NCI-H524 treated with DMSO at 0.1 percent for 48 hours (cell line): ENCODE results near the gene CLK2.

Experiments
- DNase-seq: peaks from one replicate; lab custom pipeline; 2025; lab: John Stamatoyannopoulos, UW

The CLK2 gene

DNA sequence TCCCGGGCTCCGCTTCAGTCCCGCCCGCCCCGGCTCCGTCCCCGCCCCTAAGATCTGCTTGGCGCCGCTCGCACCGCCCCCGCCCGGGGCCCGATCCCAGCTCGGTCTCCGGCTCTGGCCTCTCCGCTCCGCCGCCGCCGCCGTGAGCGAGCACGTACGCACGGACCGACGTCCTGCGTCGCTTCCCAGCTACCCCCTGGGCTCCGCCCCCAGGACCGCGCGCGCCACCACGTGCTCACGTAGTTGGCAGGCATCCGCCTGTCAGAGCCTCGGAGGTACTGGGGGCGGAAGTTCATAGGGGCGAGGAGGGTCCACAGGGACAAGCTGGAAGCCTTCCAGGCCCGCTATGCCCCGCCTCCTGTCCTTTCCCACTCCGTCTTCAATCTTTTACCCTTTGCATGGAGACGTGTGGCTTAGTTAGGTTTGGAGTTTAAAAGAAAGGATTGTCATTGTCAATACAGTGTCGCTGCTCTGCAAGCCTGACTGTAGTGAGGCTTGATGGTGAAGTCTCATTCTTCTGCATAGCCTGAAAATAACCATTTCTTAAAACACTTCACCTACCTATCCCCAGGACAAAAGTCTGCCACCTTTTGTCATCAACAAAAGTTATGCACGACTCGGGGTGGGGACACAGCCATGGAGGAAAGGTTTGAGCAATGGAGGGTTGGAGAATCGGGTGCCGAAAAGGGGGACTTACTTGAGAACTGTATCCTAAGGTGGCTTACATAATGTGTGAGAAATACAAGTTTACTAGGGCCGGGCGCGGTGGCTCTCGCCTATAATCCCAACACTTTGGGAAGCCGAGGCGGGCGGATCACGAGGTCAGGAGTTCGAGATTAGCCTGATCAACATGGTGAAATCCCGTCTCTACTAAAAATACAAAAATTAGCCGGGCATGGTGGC, at the start of gene CLK2:
Gene CLK2 (minus strand): TSS at position 162 of the 903 bp plus-strand sequence. CDS start 2,527 bp downstream, outside the sequence.
- DNase-seq: peak; percentile 76

DNA sequence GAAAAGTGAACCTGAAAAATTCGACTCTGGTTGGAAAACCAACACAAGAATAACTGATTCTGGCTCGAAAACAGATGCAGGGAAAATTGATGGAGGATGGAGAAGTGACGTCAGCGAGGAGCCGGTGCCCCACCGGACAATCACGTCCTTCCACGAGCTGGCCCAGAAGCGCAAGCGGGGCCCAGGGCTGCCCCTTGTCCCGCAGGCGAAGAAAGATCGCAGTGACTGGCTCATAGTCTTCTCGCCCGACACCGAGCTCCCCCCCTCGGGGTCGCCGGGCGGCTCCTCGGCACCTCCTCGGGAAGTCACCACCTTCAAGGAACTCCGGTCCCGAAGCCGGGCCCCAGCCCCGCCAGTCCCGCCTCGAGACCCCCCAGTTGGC, 49.3 kb upstream of the CLK2 start:
- no peak for DNase-seq

DNA sequence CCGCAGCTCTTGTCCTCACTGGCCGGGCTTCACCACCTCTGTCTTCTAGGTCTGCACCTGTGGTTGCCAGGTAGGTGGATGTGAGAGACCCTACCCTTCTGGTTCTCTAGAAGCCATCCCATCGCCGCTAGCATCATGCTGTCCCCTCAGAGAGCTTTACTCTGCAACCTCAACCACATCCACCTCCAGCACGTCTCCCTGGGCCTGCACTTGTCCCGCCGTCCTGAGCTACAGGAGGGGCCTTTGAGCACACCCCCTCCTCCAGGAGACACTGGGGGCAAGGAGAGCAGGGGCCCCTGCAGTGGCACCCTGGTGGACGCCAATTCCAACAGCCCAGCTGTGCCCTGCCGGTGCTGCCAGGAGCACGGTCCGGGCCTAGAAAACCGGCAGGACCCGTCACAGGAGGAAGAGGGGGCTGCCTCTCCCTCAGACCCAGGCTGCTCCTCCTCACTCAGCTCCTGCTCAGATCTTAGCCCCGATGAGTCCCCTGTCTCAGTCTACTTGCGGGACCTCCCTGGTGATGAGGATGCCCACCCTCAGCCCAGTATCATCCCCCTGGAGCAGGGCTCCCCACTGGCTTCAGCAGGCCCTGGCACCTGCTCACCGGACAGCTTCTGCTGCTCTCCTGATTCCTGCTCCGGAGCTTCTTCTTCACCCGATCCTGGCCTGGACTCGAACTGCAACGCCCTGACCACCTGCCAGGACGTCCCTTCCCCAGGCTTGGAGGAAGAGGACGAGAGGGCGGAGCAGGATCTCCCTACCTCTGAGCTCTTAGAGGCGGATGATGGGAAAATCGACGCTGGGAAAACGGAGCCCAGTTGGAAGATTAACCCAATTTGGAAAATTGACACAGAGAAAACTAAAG, 48.6 kb upstream of the CLK2 start:
- no peak for DNase-seq

DNA sequence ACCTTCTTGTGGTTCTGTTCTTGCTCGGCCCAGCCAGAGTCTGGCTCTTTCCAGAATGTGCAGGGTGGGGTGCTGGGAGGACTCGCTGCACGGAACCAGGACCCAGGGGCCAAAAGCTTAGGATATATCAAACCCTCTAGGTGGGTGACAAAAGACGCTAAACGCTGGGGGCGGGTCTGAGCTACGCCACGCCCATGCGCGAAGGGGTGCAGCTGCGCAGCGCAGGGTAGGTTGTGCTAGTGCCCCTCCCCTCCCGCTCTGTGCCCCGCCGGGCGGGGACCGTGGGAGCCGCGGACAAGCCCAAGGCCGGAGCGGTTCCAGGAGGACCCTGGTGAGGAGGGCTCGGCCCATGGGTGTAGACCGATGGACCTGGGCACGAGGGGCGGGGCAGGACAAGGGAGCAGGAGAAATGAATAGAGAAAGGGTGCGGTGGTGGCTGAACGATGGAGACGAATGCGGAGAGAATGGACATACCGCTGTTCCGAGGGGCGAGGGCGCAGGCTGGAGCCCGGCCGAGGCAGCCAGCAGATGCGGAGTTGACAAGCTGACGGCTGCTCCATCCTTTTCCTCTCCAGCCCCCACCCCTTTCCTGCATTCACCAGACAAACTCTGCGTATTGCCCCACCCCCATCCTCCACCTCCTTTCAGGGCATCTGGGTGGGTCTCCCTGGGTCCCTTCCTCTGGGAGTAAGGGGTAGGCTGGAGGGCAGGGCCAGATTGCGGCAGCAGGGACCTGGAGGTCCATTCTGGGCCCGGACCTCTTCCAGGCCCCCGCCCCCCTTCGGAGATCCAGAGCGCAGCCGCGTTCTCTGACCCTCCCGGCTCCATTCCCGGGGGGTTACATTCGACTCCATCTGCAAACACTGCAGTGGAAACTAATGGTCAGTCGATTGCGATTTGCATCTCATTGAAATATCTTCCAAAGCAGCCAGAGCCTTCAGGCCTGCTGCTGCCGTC, 47.6 kb upstream of the CLK2 start, which contains the start of gene RUSC1:
Gene RUSC1 (plus strand): TSS at position 234 of the 957 bp plus-strand sequence. CDS start 880 bp downstream, outside the sequence.
- no peak for DNase-seq

DNA sequence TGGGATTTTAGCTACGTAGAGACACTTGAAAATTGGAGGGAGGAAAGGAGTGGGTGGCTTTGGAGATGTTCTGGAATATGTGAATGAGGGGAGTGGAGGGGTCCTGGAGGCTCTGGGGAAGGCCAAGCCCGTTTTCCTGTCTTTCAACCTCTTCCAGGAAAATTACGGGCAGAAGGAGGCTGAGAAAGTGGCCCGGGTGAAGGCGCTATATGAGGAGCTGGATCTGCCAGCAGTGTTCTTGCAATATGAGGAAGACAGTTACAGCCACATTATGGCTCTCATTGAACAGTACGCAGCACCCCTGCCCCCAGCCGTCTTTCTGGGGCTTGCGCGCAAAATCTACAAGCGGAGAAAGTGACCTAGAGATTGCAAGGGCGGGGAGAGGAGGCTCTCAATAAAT, 46.9 kb upstream of the CLK2 start:
- DNase-seq: no peak

DNA sequence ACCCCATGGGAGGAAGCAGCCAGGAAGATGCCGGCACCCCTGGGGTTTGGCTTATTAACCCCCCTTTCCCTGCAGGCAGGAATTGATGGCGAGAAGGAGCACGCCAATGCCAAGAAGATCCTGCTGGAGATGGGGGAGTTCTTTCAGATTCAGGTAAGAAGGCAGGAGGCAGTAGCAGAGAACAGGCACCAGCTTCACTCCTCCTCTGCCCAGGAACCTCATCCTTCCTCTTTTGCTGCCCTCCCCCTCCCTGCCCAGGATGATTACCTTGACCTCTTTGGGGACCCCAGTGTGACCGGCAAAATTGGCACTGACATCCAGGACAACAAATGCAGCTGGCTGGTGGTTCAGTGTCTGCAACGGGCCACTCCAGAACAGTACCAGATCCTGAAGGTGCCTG, 46.2 kb upstream of the CLK2 start:
- no peak for DNase-seq

DNA sequence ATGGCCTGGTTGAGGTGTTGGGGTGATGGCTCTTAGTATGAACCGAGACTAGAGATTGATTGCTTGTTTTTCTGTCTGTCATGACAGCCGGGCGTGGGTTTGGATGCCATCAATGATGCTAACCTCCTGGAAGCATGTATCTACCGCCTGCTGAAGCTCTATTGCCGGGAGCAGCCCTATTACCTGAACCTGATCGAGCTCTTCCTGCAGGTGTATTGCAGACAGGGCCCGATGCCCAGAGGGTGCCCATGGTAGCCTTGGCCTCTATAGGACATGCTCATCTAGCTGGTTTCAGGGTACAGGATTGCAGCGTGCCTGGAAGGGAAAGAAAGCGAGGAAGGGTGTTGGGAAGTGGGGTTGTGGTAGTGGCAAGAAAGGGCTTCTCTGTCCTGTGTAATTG, 44.8 kb upstream of the CLK2 start:
- no peak for DNase-seq

DNA sequence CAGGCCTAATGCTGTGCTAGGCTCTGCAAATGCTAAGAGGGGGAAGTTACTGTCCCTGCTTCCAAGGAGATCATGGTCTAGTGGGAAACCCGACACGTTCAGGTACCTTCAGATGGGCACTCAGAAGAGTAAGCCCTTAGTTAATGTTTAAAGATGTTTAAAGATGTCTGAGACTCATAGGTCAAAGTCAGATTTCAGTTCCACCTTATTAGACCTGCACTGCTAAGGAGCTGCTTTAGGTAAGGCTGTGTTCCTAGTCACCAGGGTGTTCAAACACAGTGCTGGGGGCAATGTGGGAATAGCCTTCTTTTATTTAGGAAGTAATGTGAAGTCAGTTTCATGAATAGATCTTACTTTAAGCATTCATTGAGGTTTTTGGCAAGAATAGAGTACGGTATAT, 43.6 kb upstream of the CLK2 start:
- DNase-seq: no peak

DNA sequence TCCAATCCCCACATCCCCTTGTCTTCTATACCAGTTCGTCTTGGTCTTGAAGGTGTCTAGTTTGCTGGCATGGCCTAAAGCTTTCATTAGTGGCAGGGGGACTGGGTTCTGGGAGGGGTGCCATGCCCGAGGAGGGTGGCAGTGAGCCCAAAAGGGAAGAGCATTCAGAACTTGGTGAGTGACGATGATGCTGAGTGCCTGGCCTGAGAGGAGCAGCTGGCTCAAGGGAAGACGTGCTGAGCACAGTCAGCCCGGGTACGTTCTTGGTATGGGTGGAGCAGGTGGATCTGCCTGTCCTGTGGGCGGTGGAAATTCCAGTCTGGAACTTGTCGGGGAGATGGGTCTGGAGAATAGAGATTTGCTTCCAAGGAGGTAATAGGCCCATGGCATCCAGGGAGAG, 40.0 kb upstream of the CLK2 start:
- no peak for DNase-seq

DNA sequence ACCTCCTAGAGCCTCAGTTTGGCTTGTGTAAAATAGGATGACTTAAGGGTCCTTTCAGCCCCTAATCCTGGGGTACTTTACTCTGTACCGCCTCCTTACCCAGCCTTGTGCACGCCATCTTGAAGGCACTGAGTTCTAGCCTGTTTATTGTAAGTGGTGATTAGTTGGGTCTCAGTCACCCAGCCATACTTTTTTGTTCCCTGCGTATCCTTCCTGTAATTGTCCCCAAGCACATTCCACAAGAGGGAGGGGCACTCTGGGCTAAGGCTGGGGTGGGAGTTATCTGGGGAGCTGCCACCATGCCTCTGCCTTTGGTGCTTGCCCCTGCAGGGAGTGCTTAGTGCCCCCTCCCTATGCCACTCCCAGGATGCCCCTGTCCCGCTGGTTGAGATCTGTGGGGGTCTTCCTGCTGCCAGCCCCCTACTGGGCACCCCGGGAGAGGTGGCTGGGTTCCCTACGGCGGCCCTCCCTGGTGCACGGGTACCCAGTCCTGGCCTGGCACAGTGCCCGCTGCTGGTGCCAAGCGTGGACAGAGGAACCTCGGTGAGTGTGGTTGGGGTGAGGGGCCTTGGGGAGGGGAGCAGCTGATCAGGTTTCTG, 36.2 kb upstream of the CLK2 start:
- DNase-seq: no peak

DNA sequence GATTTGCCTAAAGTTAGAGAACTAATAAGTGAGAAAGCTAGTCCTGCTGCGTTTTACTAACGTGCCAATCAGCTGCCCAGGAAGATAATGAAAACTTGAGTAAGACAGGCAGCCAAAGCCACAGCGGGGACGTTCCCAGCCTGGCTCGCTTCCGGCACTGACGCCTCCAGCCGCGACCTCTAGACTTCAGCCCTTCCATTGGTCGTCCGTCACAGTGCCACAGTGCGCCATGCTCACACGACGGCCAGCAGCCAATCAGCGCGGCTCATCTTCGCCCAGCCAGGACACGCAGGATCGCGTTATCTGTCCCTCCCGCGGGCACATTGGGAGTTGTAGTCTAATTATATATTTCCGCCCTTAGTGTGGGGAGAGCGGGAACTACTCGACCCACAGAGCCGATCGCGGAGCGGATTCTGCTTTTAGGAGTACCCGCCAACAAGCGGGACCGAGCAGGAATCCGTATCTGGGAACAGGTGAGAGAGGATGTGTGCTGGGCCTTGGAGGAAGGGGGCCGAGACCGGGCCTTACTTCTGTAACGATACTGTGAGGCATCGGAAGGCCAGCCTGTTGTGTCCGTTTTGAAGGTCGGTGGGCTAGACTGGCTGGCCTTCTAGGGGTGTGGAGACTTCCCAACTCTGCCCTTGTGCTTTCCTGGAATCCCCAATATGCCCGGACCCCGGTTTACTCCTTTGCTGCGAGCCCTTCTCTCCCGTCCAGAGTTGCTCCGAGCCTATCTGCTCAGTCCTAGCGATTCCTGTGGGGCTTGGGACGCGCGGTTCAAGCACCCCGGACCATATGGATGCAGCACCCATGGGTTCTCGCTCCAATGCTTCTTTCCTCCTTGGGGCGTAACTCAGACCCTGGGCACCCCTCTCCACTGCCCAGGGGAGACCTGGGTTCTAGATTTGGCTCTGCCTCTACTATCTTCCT, 35.5 kb upstream of the CLK2 start, which contains the start of gene FDPS:
Gene FDPS (plus strand): TSS at position 374 of the 930 bp plus-strand sequence. CDS start 924 bp downstream, outside the sequence.
- DNase-seq: peak; percentile 94

DNA sequence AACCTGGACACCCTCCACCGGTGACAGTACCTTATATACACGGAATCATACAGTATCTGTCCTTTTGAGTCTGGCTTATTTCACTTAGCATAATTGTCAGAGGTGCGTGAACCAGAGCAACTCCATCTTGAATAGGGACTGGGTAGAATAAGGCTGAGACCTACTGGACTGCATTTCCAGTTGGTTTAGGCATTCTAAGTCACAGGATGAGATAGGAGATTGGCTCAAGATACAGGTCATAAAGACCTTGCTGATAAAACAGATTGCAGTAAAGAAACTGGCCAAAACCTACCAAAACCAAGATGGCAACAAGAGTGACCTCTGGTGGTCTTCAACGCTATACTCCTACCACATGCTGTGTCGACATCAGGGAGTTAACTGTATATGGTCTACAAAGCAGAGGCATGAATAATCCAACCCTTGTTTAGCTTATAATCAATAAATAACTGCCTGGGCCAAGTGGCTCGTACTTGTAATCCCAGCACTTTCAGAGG, 34.0 kb upstream of the CLK2 start:
- no peak for DNase-seq

DNA sequence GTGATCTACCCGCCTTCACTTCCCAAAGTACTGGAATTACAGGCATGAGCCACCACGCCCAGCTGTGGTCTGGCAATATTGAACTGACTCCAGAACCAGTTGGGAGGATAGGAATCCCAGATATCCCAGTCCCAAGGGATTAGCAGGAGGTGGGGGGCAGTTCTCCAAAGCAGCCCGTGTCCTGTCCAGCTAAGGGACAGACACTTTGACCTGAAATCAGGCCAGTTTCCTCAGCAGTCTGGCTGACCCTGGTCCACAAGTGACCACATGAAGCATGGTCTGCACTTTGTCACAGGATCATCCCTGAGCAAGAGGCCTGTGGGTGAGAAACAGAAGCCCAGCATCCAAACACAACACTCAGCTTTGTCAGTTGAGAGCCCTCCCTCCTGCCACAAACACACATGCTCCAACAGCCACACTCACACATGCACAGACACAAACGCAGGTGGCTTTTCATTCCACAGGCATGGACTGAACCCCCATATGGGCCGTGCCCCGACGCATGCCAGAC, 32.6 kb upstream of the CLK2 start:
- DNase-seq: no peak

DNA sequence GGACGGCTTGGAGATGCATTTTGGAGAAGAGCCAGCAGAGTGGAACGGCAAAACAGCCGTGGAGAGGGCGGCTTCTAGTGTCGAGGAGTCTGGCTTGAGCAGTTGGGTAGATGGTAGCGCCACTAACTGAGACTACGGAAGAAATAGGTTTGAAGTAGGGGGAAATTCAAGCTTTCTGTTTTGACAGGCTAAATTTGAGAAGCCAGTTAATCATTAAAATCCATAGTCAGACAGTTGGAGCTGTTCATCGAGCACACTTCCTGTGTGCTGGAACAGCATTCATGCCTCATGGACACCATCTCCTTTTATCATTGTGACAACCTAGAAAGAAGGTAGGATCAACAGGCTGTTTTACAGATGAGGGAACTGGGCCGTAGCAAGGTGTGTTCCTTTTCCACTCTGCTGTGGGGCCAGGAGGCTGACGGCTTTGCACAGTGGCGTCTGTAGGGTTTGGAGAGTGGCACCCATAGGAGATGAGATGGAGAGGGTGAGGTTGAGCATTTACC, 31.3 kb upstream of the CLK2 start:
- DNase-seq: no peak

DNA sequence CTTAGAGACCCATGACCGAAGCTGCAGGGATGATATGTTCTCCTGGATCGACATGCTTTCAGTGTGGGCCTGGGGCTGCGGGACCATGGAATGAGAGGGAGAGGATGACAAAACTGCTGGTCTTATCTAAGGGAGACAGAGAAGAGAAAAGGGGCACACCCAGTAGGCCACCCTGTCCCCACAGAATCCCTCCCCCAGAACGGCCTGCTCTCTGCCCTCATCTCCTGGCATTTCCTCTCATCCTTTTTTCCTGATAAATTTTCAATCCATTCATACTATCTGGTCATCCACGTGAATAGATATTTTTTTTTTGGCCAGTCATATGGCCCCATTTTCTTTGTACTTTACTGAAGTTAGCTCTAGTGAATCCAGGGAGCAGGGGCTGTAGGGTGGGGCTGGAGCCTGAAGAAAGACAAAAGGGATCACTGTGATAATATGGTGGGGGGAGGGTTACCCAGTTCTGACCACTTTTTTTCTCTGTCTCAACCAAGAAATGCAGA, 28.1 kb upstream of the CLK2 start, which contains the start of gene PKLR:
Gene PKLR (minus strand): TSS at position 97 of the 500 bp plus-strand sequence. CDS start 43 bp downstream, at position 54.
- DNase-seq: no peak

DNA sequence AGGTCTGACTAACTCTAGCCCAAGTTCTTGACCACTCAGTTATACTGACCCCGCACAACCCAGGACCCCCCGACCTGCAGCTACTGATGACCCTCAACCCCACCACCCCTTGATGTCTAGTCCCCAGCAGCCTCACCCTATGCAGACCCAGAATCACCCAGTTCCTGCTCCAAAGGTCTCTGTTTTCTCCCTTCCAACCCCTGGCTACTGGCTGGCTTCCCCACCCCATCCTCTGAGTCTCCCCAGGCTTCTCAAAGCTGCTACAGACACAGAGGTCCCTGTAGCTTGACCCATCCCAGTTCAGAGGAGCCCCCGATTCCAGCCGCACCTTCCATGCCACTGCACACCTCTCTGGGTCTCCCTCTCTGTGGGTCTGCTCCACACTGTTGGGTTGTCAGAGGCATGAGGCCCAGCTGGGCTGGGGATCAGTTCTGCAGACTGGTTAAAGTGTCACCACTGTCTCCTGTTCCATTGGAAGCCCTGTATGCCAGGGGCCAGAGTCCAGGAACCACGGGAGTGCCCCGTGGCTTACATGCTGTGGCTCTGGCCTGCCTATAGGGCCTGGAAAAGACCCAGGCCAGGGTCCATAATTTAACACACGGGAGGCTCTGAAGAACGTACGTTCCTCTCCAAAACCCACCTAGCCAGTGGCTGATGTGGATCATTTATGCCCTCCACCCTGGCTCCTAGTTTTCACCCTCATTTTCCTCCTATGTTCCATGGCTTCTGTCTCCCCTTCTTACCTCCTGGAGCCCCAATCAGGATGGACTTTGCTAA, 27.4 kb upstream of the CLK2 start:
- no peak for DNase-seq

DNA sequence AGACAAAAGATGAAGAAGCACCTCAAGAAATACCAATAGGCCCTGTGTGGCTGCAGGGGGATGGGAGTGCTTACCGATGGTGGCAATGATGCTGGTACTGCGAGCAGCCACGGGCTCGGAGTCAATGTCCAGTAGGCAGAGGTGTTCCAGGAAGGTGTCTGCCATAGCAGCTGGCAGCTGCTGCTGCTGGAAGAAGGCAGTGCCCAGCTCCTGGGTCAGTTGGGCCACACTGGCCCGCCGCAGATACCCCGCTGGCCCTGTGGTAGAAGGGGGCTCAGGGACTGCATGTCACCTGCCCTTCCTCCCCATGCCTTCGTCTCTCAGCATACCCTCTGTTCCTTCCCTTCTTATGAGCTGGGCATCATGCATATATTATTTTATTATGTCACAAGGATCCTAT, 26.7 kb upstream of the CLK2 start:
- DNase-seq: no peak

DNA sequence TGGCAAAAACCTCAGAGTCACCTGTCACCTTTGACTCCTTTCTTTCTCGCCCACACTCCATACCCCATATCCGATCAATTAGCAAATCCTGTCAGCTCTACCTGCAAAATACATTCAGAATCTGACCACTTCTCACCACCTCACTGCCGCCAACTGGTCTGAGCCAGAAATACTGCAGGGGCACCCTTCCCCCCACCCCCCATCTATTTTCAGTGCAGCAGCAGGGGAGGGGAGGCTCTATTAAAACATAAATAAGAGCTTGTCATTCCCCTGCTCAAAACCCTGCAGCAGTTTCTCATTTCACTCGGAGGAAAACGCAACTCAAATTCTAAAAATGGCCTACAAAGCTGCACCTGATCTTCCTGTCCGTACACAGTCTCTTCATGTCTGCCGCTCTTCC, 24.1 kb upstream of the CLK2 start:
- no peak for DNase-seq
